Neural cell (in vitro differentiated cells): Measurements from ENCODE around the gene AFAP1. TPM values are rescaled to one million over a fixed set of nuclear protein-coding genes. Genes with fewer than 3 reads are reported as not detected.

ENCODE experiments used
- H2AFZ ChIP-seq: fragments of 200-600, 300-800 bp; sonication (generic), shearing (Covaris generic); 2 replicates; pipeline ENCODE4 v1.6.0; 2014; ENCODE audit warnings: low read depth, mild to moderate bottlenecking, antibody characterized with exemption, low read length, moderate library complexity
- H3F3A ChIP-seq: fragments of 200-600 bp; shearing (Covaris generic); 2 replicates; pipeline ENCODE4 v1.6.1; 2016; ENCODE audit warnings: mild to moderate bottlenecking, moderate library complexity, mixed read lengths, antibody characterized with exemption, low read length; ENCODE audit not compliant: insufficient read depth, poor library complexity, severe bottlenecking
- H3K27ac ChIP-seq: fragments of 200-600, 300-800 bp; sonication (generic), shearing (Covaris generic); 2 replicates; pipeline ENCODE4 v1.5.1; 2014; ENCODE audit warnings: mild to moderate bottlenecking, low read length, moderate library complexity
- H3K27me3 ChIP-seq: fragments of 300-800, 200-600 bp; sonication (generic), shearing (Covaris generic); 2 replicates; pipeline ENCODE4 v1.6.0; 2014; ENCODE audit warnings: mild to moderate bottlenecking, low read depth, low read length, moderate library complexity; ENCODE audit not compliant: insufficient read depth
- H3K36me3 ChIP-seq: fragments of 300-800, 200-600 bp; sonication (generic), shearing (Covaris generic); 2 replicates; pipeline ENCODE4 v1.5.1; 2014; ENCODE audit warnings: mild to moderate bottlenecking, antibody characterized with exemption, low read length, moderate library complexity; ENCODE audit not compliant: insufficient read depth
- H3K4me2 ChIP-seq: fragments of 300-800, 200-600 bp; sonication (generic), shearing (Covaris generic); 2 replicates; pipeline ENCODE4 v1.6.0; 2014; ENCODE audit warnings: mild to moderate bottlenecking, low read length
- H3K4me3 ChIP-seq: fragments of 300-800, 200-600 bp; sonication (generic), shearing (Covaris generic); 2 replicates; pipeline ENCODE4 v1.5.1; 2014; ENCODE audit warnings: mild to moderate bottlenecking, low read length, moderate library complexity
- H3K79me2 ChIP-seq: fragments of 200-600 bp; shearing (Covaris generic); replicated peaks from 2 replicates; pipeline ENCODE4 v1.6.0; 2014; ENCODE audit warnings: mild to moderate bottlenecking, low read length, moderate library complexity; ENCODE audit not compliant: insufficient read depth
- H3K9ac ChIP-seq: fragments of 300-800, 200-600 bp; sonication (generic), shearing (Covaris generic); 2 replicates; pipeline ENCODE4 v1.6.1; 2016; ENCODE audit warnings: mild to moderate bottlenecking, low read length, mixed read lengths
- H3K9me2 ChIP-seq: fragments of 200-600 bp; shearing (Covaris generic); 2 replicates; pipeline ENCODE4 v1.6.1; 2016; ENCODE audit warnings: mild to moderate bottlenecking, low read length, mixed read lengths; ENCODE audit not compliant: insufficient read depth
- H3K9me3 ChIP-seq: fragments of 200-600, 300-800 bp; sonication (generic), shearing (Covaris generic); 2 replicates; pipeline ENCODE4 v1.6.1; 2016; ENCODE audit warnings: mild to moderate bottlenecking, mixed run types, low read length, moderate library complexity, mixed read lengths
- H4K20me1 ChIP-seq: fragments of 200-600 bp; shearing (Covaris generic); 2 replicates; pipeline ENCODE4 v1.6.1; 2016; ENCODE audit warnings: mild to moderate bottlenecking, mixed run types; ENCODE audit not compliant: insufficient read depth
- CTCF ChIP-seq: fragments of 450-650 bp; IDR thresholded peaks from 2 replicates; pipeline ENCODE4 v1.5.1; 2014; ENCODE audit warnings: antibody characterized with exemption, mild to moderate bottlenecking, moderate library complexity; ENCODE audit not compliant: poor library complexity, severe bottlenecking
- EP300 ChIP-seq: fragments of 450-650 bp; conservative IDR thresholded peaks from 2 replicates; pipeline ENCODE4 v1.6.1; 2014; ENCODE audit warnings: antibody characterized with exemption, mild to moderate bottlenecking, moderate library complexity; ENCODE audit not compliant: poor library complexity, severe bottlenecking
- EZH2 ChIP-seq: fragments of 200-600, 300-800 bp; shearing (Covaris generic), sonication (generic); IDR thresholded peaks from 2 replicates; pipeline ENCODE4 v1.6.1; 2014; ENCODE audit warnings: antibody characterized with exemption, low read length, borderline replicate concordance, mild to moderate bottlenecking; ENCODE audit not compliant: insufficient read depth, poor library complexity, severe bottlenecking
- MXI1 ChIP-seq: fragments of 450-650 bp; conservative IDR thresholded peaks from 2 replicates; pipeline ENCODE4 v1.6.1; 2014; ENCODE audit warnings: antibody characterized with exemption, mild to moderate bottlenecking; ENCODE audit not compliant: poor library complexity, severe bottlenecking
- POLR2AphosphoS5 ChIP-seq: IDR thresholded peaks from 2 replicates; pipeline ENCODE4 v1.6.1; 2012
- RAD21 ChIP-seq: fragments of 450-650 bp; conservative IDR thresholded peaks from 2 replicates; pipeline ENCODE4 v1.6.1; 2014; ENCODE audit warnings: antibody characterized with exemption, mild to moderate bottlenecking, moderate library complexity
- REST ChIP-seq: IDR thresholded peaks from 2 replicates; pipeline ENCODE4 v1.6.1; 2012; ENCODE audit warnings: borderline replicate concordance
- SMC3 ChIP-seq: fragments of 450-650 bp; conservative IDR thresholded peaks from 2 replicates; pipeline ENCODE4 v1.6.1; 2014; ENCODE audit warnings: antibody characterized with exemption, mild to moderate bottlenecking, moderate library complexity; ENCODE audit not compliant: poor library complexity
- TAF1 ChIP-seq: IDR thresholded peaks from 2 replicates; pipeline ENCODE4 v1.6.1; 2012; ENCODE audit warnings: low read depth
- polyA plus RNA-seq: library from polyadenylated mRNA; depleted of rRNA; stranded (reverse); fragments of >200 nt; gene quantifications from 2 replicates; pipeline ENCODE4 v1.2.3, GENCODE V29; 2014

AFAP1 gene
- polyA plus RNA-seq, 1 donor from 2014 or later, result 38.9 TPM

DNA sequence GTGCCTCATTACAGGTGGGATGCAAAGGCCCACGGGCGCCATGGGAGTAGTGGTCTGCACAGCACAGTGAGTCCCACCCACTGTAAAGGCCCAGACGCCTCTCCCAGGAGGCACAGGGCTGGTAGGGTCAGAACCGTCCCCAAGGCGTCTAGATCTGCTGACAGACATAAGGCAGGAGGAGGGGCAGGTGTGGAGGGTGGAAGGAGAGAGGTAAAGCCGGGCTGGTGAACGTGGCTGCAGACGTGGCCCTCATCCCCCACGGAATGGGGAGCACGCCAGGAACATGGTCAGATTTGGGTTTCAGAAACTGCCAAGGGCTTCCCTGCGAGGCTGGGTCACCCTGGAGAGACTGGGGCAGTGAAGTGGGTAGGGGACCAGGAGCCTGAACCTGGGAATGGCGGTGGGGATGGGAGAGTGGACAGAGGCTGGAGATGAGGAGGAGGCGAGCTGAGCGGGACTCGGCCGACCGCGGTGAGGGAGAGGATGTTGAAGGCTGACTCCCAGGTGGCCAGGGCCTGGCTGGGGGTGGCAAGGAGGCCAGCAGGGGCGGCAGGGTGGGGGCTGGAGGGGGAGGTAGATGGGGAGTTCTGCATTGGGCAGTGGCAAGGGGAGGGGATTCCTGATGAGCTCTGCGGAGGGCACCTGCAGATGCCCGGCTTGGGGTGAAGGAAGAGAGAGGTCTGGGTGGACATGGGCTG lies 184.9 kb downstream of the AFAP1 start:
- H3K4me3 ChIP-seq, result no peak overlapping the region
- no peak overlapping the region for H3K27ac ChIP-seq
- H3K9me3 ChIP-seq, result no peaks in the 10 kb centered on the region
- TF ChIP-seq CTCF (no peak), SMC3 (no peak), RAD21 (no peak), POLR2AphosphoS5 (no peak), REST (no peak), MXI1 (no peak), EZH2 (no peak)
- H3K36me3 ChIP-seq, result no peaks in the 10 kb centered on the region
- H3K9me2 ChIP-seq, result no peaks in the 10 kb centered on the region
- H3K27me3 ChIP-seq, result no peaks in the 10 kb centered on the region
- no peak overlapping the region for H2AFZ ChIP-seq
- H3K79me2 ChIP-seq, result no peaks in the 10 kb centered on the region
- no peaks in the 10 kb centered on the region for H4K20me1 ChIP-seq
- no peak overlapping the region for H3K9ac ChIP-seq
- no peak overlapping the region for H3K4me2 ChIP-seq
- no peaks in the 10 kb centered on the region for H3F3A ChIP-seq

- Histone ChIP-seq H3K27me3 (no peaks in the 10 kb centered on the region), H4K20me1 (no peaks in the 10 kb centered on the region), H3K79me2 (no peaks in the 10 kb centered on the region), H3K36me3 (no peaks in the 10 kb centered on the region), H3K9ac (no peak overlapping the region), H3K9me3 (no peaks in the 10 kb centered on the region), H2AFZ (no peak overlapping the region), H3K4me2 (no peak overlapping the region), H3K4me3 (no peak overlapping the region), H3F3A (no peaks in the 10 kb centered on the region), H3K9me2 (no peaks in the 10 kb centered on the region), H3K27ac (no peak overlapping the region)
- TF ChIP-seq REST (no peak), EZH2 (no peak), CTCF (no peak), SMC3 (no peak), POLR2AphosphoS5 (no peak), EP300 (no peak), MXI1 (no peak), TAF1 (no peak), RAD21 (no peak)
Measured at GRCh38 chr4:7753931-7754465, 185.7 kb downstream of the AFAP1 start.
